Stimulated activated CD4-positive, alpha-beta T cell treated with anti-CD3 and anti-CD28 coated beads, TNF-alpha, amount 100 ng/mL, for 4 hours (primary cell): Measurements from ENCODE around the gene MARCHF5.
"Not testable (repeated sequence)": the region's sequence is repeated elsewhere in the genome, so short reads cannot be mapped to it uniquely, and the experiment has no call there.

Source experiments
- DNase-seq, 3 experiments: peaks; one replicate each; pipeline ENCODE4 v3.0.0-alpha.2; 2020; ENCODE audit warnings: low read depth in 3 of 3

The MARCHF5 gene

DNA sequence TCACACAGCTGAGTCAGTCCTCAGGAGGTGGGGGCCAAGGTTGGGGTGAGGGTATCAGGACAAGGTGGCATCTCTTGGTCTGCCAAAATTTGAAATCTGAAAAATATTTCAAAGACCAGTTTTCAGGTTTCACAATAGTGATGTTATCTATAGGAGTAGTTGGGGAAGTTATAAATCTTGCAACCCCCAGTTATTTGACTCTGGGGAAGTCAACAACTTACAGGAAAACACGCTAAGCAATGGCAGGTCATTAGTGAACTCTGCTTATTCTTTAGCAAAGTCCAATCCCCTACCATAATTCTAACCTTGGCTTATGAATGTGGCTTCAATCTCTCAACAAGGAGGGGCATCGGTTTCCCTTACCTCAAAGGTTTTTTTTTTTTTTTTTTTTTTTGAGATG, 94.9 kb downstream of the MARCHF5 start:
- no peak for DNase-seq

DNA sequence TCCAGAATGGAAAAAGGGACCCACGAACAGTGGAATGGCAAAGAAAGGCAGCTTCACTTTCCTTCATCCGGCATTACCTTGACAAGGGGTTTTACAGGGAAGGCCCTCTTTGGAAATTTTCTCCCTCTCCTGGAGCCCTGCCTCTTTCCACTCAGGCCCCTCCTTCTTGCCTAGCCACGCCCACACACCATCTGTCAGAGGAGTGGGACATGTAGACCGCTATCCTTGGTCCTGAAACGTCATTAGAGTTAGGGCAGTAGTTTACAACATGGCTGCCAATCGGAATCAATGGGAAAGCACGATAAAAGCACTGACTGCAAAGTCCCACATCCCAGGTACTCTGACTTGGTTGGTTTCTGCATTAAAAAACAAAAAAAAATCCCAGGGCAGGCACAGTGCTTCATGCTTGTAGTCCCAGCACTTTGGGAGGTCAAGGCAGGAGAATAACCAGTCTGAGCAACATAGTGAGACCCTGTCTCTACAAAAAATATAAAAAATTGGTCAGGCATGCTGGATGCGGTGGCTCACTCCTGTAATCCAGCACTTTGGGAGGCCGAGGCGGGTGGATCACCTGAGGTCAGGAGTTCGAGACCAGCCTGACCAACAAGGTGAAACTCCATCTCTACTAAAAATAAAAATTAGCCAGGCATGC, 96.4 kb downstream of the MARCHF5 start:
- DNase-seq: no peak

- not testable (repeated sequence) for DNase-seq
These were observed 102.2 kb downstream of the MARCHF5 start for GRCh38 chr10:92393173-92393572.

DNA sequence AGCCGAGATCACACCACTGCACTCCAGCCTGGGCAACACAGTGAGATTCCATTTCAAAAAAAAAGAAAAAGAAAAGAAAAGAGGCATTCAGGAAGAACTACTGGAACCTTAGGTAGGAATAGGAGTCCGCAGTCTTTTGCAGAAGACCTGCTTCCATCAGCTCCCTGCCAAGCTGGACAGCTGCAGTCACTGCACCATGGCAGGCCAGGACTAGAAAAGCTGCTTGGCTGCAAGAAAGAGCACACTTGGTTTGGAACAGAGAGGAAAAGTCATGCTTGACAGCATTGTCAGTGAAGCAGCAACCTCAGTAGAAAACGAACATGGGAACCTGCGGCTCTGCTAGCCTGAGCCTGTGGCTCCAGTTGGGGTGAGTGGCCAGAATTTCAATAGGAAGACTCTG, 104.3 kb downstream of the MARCHF5 start:
- DNase-seq: no peak

- DNase-seq: not testable (repeated sequence)
These were observed 111.3 kb downstream of the MARCHF5 start for GRCh38 chr10:92402234-92402633.
